ENCODE measurements around the gene RALGAPA2. TPM values are rescaled to one million over a fixed set of nuclear protein-coding genes. Genes with fewer than 3 reads are reported as not detected.

RALGAPA2 gene
- 88.9 TPM for total RNA-seq
- long read RNA-seq, partial matches to known transcripts = 32 of 73 reads
- long read RNA-seq, other reads (novel, unspliced or antisense) = 41 of 73 reads

DNA sequence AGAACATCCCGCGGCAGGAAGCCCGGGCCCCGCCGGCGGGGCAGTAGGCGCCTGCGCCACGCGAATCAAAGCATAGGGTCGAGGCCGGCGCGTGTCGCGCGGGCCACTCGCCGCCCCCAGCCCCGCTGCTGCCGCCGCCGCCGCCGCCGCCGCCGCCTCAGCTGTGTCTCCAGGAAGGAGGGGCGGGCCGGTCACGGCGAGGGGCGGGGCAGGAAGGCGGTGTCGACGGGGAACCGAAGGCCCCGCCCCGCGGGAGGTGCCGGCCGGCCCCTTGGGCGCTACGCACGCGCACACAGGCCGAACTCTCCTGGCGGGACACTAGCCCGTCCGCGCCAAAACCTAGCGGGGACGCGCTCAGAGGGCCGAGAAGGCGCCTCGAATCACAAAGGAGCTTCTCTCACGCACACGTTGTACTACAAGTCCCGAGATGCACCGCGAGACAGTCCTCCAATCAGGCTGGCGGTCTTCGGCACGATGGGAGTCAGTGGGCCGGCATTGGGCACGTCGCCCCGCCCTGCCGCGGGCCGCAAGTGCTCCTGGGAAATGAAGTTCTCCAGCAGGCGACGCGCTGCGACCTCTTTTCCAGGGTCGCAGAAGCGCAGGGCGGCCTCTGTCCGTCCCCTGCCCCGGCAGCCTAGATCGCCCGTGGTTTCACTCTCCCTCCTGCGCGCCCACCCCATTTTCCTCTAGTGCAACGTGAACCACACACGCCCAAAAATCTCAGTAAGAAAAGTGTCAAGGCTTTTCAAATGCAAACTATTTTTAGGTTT is at the start of gene RALGAPA2:
Gene RALGAPA2 (minus strand): TSS at position 171 of the 770 bp plus-strand sequence. CDS start 164 bp downstream, at position 7.
- Histone ChIP-seq H3K36me3 (no peaks in the 10 kb centered on the region), H3K4me3 (peak within 1 kb of the TSS; percentile 74), H3K4me1 (peaks cover 17% of the 10 kb centered on the region), H3K27me3 (no peaks in the 10 kb centered on the region), H3K27ac (peak within 1 kb of the TSS; percentile 86), H3K9me3 (no peaks in the 10 kb centered on the region)
- intact Hi-C loops (cut with DNase I) = no loop called here
- DNase-seq (peak; percentile 99), ATAC-seq (peak; percentile 97)
- TF ChIP-seq, protein P1, sequence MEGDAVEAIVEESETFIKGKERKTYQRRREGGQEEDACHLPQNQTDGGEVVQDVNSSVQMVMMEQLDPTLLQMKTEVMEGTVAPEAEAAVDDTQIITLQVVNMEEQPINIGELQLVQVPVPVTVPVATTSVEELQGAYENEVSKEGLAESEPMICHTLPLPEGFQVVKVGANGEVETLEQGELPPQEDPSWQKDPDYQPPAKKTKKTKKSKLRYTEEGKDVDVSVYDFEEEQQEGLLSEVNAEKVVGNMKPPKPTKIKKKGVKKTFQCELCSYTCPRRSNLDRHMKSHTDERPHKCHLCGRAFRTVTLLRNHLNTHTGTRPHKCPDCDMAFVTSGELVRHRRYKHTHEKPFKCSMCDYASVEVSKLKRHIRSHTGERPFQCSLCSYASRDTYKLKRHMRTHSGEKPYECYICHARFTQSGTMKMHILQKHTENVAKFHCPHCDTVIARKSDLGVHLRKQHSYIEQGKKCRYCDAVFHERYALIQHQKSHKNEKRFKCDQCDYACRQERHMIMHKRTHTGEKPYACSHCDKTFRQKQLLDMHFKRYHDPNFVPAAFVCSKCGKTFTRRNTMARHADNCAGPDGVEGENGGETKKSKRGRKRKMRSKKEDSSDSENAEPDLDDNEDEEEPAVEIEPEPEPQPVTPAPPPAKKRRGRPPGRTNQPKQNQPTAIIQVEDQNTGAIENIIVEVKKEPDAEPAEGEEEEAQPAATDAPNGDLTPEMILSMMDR (IDR thresholded peaks at IDR 0.05) = no peak

DNA sequence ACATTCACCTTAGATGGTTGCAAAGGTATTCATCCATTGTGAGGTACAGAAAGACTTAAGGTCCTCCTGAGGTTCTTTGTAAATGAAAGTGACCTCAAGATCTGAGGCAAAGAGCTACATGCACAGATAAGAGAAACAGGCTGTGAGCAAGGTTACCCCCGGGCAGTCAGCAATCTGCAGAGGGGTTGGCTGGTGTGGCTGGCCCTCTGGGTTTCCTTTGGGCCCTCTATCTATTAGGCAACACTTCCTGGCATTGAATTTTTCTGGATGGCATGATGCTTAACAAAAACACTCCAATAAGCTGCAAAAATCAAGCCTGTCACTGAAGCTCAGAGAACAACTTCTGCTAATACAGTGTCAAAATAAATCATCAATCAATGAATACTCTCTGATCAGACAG is 48.9 kb upstream of the RALGAPA2 start:
- Histone ChIP-seq H3K36me3 (no peaks in the 10 kb centered on the region), H3K9me3 (no peaks in the 10 kb centered on the region), H3K27ac (peak overlapping the region; percentile 6), H3K4me1 (peaks cover 7% of the 10 kb centered on the region), H3K27me3 (no peaks in the 10 kb centered on the region), H3K4me3 (no peak overlapping the region)
- DNase-seq (no peak), ATAC-seq (peak; percentile 47)
- intact Hi-C loops (cut with DNase I) = no loop called here
- TF ChIP-seq, protein P1 (IDR thresholded peaks at IDR 0.05) = no peak

DNA sequence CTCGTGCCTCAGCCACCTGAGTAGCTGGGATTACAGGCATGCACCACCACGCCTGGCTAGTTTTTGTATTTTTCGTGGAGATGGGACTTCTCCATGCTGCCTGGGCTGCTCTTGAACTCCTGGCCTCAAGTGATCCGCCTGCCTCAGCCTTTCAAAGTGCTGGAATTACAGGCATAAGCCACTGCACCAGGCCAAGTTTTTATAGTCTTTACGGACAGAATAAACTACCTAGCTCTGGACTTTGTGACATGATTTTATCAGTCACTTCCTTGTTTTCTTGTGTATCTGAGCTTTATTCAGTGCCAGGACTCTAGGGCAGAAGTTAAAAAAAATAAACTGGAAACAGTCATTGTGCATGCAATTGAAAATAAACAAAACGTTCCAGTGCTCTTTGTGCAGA is 46.7 kb upstream of the RALGAPA2 start:
- Histone ChIP-seq H3K4me1 (peaks cover 6% of the 10 kb centered on the region), H3K36me3 (no peaks in the 10 kb centered on the region), H3K27ac (peak overlapping the region; percentile 52), H3K9me3 (no peaks in the 10 kb centered on the region), H3K4me3 (no peak overlapping the region), H3K27me3 (no peaks in the 10 kb centered on the region)
- DNase-seq (no peak), ATAC-seq (no peak)
- TF ChIP-seq, protein P1 (IDR thresholded peaks at IDR 0.05) = no peak
- intact Hi-C loops (cut with DNase I) = no loop called here

DNA sequence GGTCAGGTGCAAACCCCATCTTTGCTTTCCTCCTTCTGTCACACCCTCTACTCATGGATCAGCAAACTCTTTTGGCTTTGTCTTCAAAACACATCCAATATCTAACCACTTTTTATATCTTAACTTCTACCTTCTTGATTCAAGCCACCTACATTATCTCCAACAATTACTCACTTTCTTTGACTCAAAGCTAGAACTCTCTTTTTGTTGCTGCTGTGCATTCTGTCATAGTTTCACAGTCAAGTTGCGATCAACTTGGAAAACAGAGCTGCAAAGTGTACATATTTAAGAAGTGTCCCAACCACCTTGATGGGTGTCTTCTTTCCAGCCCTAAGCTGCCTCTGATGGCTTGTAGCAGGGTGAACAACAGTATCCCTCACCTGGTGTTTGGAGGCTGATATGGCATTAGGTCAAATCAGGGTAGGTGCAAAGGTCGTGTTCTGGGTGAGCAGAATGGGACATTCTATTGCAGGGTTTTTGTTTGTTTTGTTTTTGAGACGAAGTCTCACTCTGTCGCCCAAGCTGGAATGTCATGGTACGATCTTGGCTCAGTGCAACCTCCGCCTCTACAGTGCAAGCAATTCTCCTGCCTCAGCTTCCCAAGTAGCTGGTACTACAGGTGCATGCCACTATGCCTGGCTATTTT is 43.4 kb upstream of the RALGAPA2 start:
- Histone ChIP-seq H3K4me1 (no peaks in the 10 kb centered on the region), H3K36me3 (no peaks in the 10 kb centered on the region), H3K27me3 (peaks cover 3% of the 10 kb centered on the region), H3K4me3 (no peak overlapping the region), H3K27ac (no peak overlapping the region), H3K9me3 (no peaks in the 10 kb centered on the region)
- ATAC-seq (no peak), DNase-seq (no peak)
- TF ChIP-seq, protein P1 (IDR thresholded peaks at IDR 0.05) = no peak
- intact Hi-C loops (cut with DNase I) = no loop called here

DNA sequence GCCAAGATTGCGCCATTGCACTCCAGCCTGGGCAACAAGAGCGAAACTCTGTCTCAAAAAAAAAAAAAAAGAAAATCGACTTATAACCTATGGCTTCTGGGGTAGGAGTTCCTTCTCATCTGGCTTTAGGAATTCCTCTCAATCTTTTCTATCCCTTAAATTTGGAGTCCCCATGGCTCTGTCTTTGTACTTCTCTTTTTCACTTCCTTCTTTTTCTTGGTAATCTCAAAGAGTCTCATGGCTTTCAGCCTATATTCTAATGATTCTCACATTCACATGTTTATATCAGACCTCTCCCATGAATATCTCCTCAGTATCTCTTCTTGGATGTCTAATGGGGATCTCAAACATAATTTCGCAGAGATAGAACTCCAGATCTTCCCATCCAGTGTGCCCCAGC is 42.8 kb upstream of the RALGAPA2 start:
- Histone ChIP-seq H3K4me1 (no peaks in the 10 kb centered on the region), H3K9me3 (no peaks in the 10 kb centered on the region), H3K4me3 (no peak overlapping the region), H3K36me3 (no peaks in the 10 kb centered on the region), H3K27ac (no peak overlapping the region), H3K27me3 (peaks cover 3% of the 10 kb centered on the region)
- intact Hi-C loops (cut with DNase I) = no loop called here
- peak; percentile 57 for ATAC-seq
- TF ChIP-seq, protein P1 (IDR thresholded peaks at IDR 0.05) = no peak
- no peak for DNase-seq
